Small intestine (tissue), 7 donors: Measurements from ENCODE around the gene SUGCT. TPM values are rescaled to one million over a fixed set of nuclear protein-coding genes. Genes with fewer than 3 reads are reported as not detected.
"Not testable (repeated sequence)": the region's sequence is repeated elsewhere in the genome, so short reads cannot be mapped to it uniquely, and the experiment has no call there.

Experiments used
- DNase-seq, 2 donors: peaks; one replicate each; pipeline versions ENCODE4 v3.0.0 to v3.0.0-alpha.2; 2013
- FAIRE-seq: peaks from 2 replicates; lab custom pipeline; 2012; peaks lifted over from hg19 to GRCh38; lab: Jason Lieb, UNC
- H3K27ac ChIP-seq, 3 donors: one replicate each; pipeline ENCODE4 v1.5.1; 2013; ENCODE audit warnings: low read length in 2 of 3, mild to moderate bottlenecking in 2 of 3, control low read depth in 1 of 3, inconsistent platforms in 1 of 3, low read depth in 1 of 3, moderate library complexity in 1 of 3
- H3K27me3 ChIP-seq, 3 donors: one replicate each; pipeline ENCODE4 v1.6.1; 2013; ENCODE audit warnings: low read length in 3 of 3, inconsistent platforms in 1 of 3; ENCODE audit not compliant: control insufficient read depth in 3 of 3, insufficient read depth in 3 of 3
- H3K36me3 ChIP-seq, 3 donors: one replicate each; pipeline ENCODE4 v1.6.1; 2013; ENCODE audit warnings: low read length in 3 of 3, inconsistent platforms in 1 of 3, low read depth in 1 of 3, mild to moderate bottlenecking in 1 of 3, moderate library complexity in 1 of 3; ENCODE audit not compliant: control insufficient read depth in 3 of 3, insufficient read depth in 2 of 3
- H3K4me1 ChIP-seq, 3 donors: one replicate each; pipeline ENCODE4 v1.6.1; 2013; ENCODE audit warnings: low read length in 2 of 3, inconsistent platforms in 1 of 3, low read depth in 1 of 3, mild to moderate bottlenecking in 1 of 3, moderate library complexity in 1 of 3; ENCODE audit not compliant: control insufficient read depth in 3 of 3, insufficient read depth in 2 of 3
- H3K4me3 ChIP-seq, 3 donors: one replicate each; pipeline ENCODE4 v1.5.1; 2013; ENCODE audit warnings: low read length in 3 of 3, control low read depth in 1 of 3, inconsistent platforms in 1 of 3, low read depth in 1 of 3, mild to moderate bottlenecking in 1 of 3, moderate library complexity in 1 of 3
- H3K9me3 ChIP-seq, 2 donors: one replicate each; pipeline ENCODE4 v1.6.1; 2013; ENCODE audit warnings: low read depth in 1 of 2, low read length in 1 of 2; ENCODE audit not compliant: control insufficient read depth in 2 of 2, insufficient read depth in 1 of 2
- WGBS, 3 donors: extraction: QIAGEN DNeasy Blood & Tissue Kit; methylation state at CpG; one replicate each; pipeline ENCODE4 v1.1.7; 2013; 5-methylcytosine and 5-hydroxymethylcytosine counted together
- polyA plus RNA-seq, 4 donors: library from polyadenylated mRNA; stranded (reverse) in 3 of 4; unstranded in 1 of 4; fragments of 200-250 nt in 3 of 4; fragments of 120-200 nt in 1 of 4; gene quantifications; one replicate each; pipeline versions ENCODE4 v1.2.1 to v1.2.3, GENCODE V29; 2013
- donor health status: healthy with polysubstance abuse.
- donor health status: control.
- donor health status: control.
- donor health status: Bipolar disorder and iron deficiency.
- donor health status: healthy.

The SUGCT gene
- polyA plus RNA-seq, 4 donors, result 0.54 to 26.9 (median 2.5) TPM

DNA sequence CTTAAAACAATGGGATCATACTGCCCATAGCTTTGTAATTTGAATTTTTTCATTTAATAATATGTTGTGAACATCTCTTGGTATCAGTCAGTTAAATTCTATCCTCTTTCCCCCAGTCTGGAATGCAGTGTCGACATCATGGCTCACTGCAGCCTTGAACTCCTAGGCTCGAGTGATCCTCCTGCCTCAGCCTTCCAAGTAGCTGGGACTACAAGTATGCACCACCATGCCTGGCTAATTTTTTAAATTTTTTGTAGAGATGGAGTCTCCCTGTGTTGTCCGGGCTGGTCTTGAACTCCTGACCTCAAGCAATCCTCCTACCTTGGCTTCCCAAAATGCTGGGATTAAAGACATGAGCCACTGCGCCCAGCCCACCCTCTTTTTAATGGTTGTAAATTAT is 35.0 kb upstream of the SUGCT start:
- Histone ChIP-seq H3K27ac (no peak overlapping the region), H3K27me3 (no peaks in the 10 kb centered on the region), H3K4me3 (no peak overlapping the region), H3K36me3 (peaks cover 0 to 4% (median 3%) of the 10 kb centered on the region in 3 donors), H3K9me3 (no peaks in the 10 kb centered on the region), H3K4me1 (peaks cover 0 to 6% (median 0%) of the 10 kb centered on the region in 3 donors)
- DNase-seq (no peak), FAIRE-seq (no peak)
- 91 to 99% (median 98%) methylated on average over 4 of the region's 4 CpGs for WGBS, 3 donors

DNA sequence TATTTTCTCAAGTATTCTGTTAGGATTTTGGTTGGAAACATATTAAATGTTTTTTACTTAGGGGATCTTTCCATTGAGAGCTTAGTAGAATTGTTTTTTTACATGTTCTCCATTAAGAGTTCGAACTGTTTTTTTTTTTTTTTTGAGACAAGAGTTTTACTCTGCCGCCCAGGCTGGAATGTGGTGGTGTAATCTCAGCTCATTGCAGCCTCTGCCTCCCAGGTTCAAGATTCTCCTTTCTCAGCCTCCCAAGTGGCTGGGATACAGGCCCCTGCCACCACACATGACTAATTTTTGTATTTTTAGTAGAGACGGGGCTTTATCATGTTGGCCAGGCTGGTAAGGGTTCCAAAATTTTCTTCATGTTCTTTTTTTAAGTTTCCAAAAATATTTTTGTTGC is 33.6 kb upstream of the SUGCT start:
- 81 to 91% (median 87%) methylated on average over 3 of the region's 3 CpGs for WGBS, 3 donors
- no peak for FAIRE-seq

DNA sequence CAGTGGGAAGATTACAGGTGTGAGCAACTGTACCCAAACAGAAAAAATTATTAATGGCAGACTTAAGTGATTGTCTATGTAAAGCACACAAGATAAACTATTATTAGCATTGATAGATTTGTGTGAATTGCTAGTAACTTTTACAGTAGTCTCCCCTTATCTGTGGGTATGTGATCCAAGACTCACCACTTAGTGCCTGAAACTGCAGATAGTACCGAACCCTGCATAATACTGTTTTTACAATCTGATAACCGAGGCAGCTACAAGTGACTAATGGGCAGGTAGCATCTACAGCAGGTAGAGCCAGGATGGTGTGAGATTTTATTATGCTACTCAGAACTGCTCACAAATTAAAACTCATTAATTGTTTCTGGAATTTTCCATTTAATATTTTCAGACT is 31.9 kb upstream of the SUGCT start:
- FAIRE-seq (no peak), DNase-seq (peak in 1 of 2 donors; percentile 14)
- no peak overlapping the region for H3K27ac ChIP-seq
- peaks cover 0 to 3% (median 0%) of the 10 kb centered on the region in 3 donors for H3K4me1 ChIP-seq
- H3K27me3 ChIP-seq, result no peaks in the 10 kb centered on the region
- WGBS, 3 donors, result 21 to 77% (median 46%) methylated on average over 2 of the region's 2 CpGs
- no peaks in the 10 kb centered on the region for H3K9me3 ChIP-seq
- H3K36me3 ChIP-seq, result peaks cover 0 to 3% (median 3%) of the 10 kb centered on the region in 3 donors
- H3K4me3 ChIP-seq, result no peak overlapping the region

More for the DNA sequence above, 33.6 kb upstream of the SUGCT start:
- Histone ChIP-seq H3K36me3 (peaks cover 0 to 3% (median 2%) of the 10 kb centered on the region in 3 donors), H3K4me1 (peaks cover 0 to 3% (median 0%) of the 10 kb centered on the region in 3 donors), H3K9me3 (no peaks in the 10 kb centered on the region), H3K27ac (no peak overlapping the region), H3K4me3 (no peak overlapping the region), H3K27me3 (no peaks in the 10 kb centered on the region)
- DNase-seq, result no peak

DNA sequence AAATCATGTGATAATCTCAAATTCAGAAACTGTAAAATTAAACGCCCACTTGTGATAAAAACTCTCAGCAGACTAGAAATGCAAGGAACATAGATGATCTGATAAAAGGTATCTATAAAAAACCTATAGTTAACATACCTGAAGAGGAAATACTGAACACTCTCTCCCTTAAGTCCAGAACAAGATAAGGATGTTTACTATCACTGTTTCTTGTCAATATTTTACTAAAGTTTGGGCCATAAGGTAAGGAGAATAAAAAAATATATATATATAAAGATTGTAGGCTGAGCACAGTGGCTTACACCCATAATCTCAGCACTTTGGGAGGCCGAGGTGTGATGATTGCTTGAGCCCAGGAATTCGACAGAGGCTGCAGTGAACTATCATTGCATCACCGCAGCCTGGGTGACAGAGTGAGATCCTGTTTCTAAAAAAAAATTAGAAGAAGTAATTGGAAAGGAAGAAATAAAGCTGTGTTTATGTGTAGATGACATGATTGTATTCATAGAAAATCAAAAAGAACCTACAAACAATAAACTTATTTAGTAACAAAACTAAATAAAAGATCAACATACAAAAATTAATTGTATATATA is 28.8 kb upstream of the SUGCT start:
- FAIRE-seq (no peak), DNase-seq (no peak)
- 55 to 73% (median 65%) methylated on average over 4 of the region's 4 CpGs for WGBS, 3 donors

DNA sequence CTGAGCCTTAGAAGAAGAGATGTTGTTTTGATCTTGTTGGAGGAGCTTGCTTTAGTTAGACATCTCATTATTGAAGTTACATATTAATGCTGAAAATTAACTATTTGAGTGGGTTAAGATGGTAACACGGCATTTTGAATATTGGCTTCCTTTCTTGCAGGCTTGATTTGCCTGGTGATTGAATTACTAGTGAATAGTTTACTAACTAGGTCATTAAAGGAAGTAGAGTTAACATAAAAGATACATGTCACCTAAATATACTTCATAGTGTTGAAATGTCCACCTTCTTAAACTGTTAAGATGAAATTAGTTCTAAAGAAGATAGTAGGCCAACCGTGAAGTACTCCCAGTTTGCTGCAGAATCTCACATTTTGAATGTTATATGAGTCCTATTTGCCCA is 18.9 kb upstream of the SUGCT start:
- H3K4me1 ChIP-seq, result no peaks in the 10 kb centered on the region
- no peak overlapping the region for H3K27ac ChIP-seq
- WGBS, 3 donors, result 92 to 96% (median 93%) methylated on average over 2 of the region's 2 CpGs
- no peak overlapping the region for H3K4me3 ChIP-seq
- DNase-seq (no peak), FAIRE-seq (no peak)
- no peaks in the 10 kb centered on the region for H3K27me3 ChIP-seq
- no peaks in the 10 kb centered on the region for H3K36me3 ChIP-seq
- no peaks in the 10 kb centered on the region for H3K9me3 ChIP-seq

More for the DNA sequence above, 28.8 kb upstream of the SUGCT start:
- Histone ChIP-seq H3K4me1 (no peaks in the 10 kb centered on the region), H3K4me3 (no peak overlapping the region), H3K9me3 (no peaks in the 10 kb centered on the region), H3K36me3 (peaks cover 0 to 3% (median 0%) of the 10 kb centered on the region in 3 donors), H3K27ac (no peak overlapping the region), H3K27me3 (no peaks in the 10 kb centered on the region)

DNA sequence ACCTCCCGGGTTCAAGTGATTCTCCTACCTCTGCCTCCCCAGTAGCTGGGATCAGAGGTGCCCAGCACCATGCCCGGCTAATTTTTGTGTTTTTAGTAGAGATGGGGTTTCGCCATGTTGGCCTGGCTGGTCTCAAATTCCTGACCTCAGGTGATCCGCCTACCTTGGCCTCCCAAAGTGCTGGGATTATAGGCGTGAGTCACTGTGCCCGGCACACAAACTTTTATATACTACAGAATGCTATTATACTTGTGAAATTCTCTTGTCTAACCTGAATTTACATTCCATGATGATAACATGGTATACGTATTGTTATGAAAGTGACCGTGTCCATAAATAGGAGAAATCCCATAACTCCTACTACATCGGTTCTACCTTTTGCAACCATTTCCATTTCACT is 17.6 kb upstream of the SUGCT start:
- not testable (repeated sequence) for H3K36me3 ChIP-seq, H3K9me3 ChIP-seq, DNase-seq, H3K27ac ChIP-seq, FAIRE-seq, H3K27me3 ChIP-seq, H3K4me3 ChIP-seq, H3K4me1 ChIP-seq
- 93 to 95% (median 93%) methylated on average over 9 of the region's 9 CpGs for WGBS, 3 donors

DNA sequence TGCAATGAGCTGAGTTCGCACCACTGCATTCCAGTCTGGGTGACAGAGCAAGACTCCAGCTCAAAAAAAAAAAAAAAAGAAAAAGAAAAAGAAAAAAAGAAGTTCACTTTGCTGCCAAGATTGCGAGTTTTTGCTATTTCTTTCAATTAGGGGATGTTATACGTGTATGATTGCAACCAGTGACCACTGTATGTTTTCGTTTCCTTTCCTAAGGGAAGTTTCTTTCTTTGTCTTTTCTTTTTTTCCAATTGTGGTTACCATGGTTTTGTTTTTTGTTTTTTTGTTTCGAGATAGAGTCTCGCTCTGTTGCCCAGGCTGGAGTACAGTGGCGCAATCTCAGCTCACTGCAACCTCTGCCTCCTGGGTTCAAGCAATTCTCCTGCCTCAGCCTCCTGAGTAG is 16.6 kb upstream of the SUGCT start:
- H3K9me3 ChIP-seq, H3K27me3 ChIP-seq, H3K27ac ChIP-seq, H3K36me3 ChIP-seq, DNase-seq, H3K4me1 ChIP-seq, FAIRE-seq, H3K4me3 ChIP-seq: not testable (repeated sequence)
- 83 to 88% (median 86%) methylated on average over 7 of the region's 7 CpGs for whole genome bisulfite sequencing, 3 donors

DNA sequence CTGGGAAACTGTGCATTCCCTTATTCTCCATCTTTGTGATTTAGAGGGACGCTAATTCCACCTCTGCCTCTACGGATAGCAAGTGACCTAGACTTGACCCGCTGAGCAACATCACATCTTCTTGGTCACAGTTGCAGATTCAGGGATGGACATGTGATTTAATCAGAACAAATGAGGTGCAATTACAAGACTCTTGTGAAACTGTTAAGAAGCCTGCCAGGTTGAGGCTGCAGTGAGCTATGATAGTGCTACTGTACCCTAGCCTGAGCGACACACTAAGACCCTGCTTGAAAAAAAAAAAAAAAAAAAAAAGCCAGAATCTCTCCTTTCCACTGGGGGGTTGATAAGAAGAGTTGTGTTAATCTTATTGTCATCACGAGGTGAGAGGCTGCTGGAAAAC is 14.8 kb upstream of the SUGCT start:
- no peak for FAIRE-seq
- 85 to 92% (median 87%) methylated on average over 5 of the region's 5 CpGs for WGBS, 3 donors

More for the DNA sequence above, 14.8 kb upstream of the SUGCT start:
- DNase-seq, result no peak
- H3K27ac ChIP-seq, result no peak overlapping the region
- H3K9me3 ChIP-seq, result no peaks in the 10 kb centered on the region
- H3K27me3 ChIP-seq, result no peaks in the 10 kb centered on the region
- H3K36me3 ChIP-seq, result no peaks in the 10 kb centered on the region
- H3K4me3 ChIP-seq, result no peak overlapping the region
- H3K4me1 ChIP-seq, result no peaks in the 10 kb centered on the region
